T-helper 2 cell treated with Interferon-gamma antibody and Interleukin-4, amounts not matched to agents 5 μg/mL and 100 μg/mL, for 36 hours (primary cell): Measurements from ENCODE around the gene ALDH3A2.
"Not testable (repeated sequence)": the region's sequence is repeated elsewhere in the genome, so short reads cannot be mapped to it uniquely, and the experiment has no call there.

Experiments
- DNase-seq: peaks from one replicate; pipeline ENCODE4 v3.0.0; 2021; ENCODE audit warnings: low spot score
- H3K27ac Mint-ChIP-seq: one replicate; pipeline ENCODE4 v1.8.0; 2021; ENCODE audit warnings: mild to moderate bottlenecking, mixed read lengths
- H3K27me3 Mint-ChIP-seq: one replicate; pipeline ENCODE4 v1.8.0; 2021; ENCODE audit warnings: low read depth, mixed read lengths
- H3K36me3 Mint-ChIP-seq: one replicate; pipeline ENCODE4 v1.8.0; 2021; ENCODE audit warnings: low read depth, mixed read lengths
- H3K4me1 Mint-ChIP-seq: one replicate; pipeline ENCODE4 v1.8.0; 2021; ENCODE audit warnings: low read depth, mixed read lengths
- H3K4me3 Mint-ChIP-seq: one replicate; pipeline ENCODE4 v1.8.0; 2022; ENCODE audit warnings: mild to moderate bottlenecking, moderate library complexity, mixed read lengths
- H3K9me3 Mint-ChIP-seq: one replicate; pipeline ENCODE4 v1.8.0; 2021; ENCODE audit warnings: mixed read lengths

The ALDH3A2 gene

GRCh38 chr17:19656851-19657581 lies 8.5 kb downstream of the ALDH3A2 start:
- no peak overlapping the region for H3K27ac Mint-ChIP-seq
- H3K9me3 Mint-ChIP-seq = no peaks in the 10 kb centered on the region
- H3K4me1 Mint-ChIP-seq = no peaks in the 10 kb centered on the region
- H3K27me3 Mint-ChIP-seq = no peaks in the 10 kb centered on the region
- H3K36me3 Mint-ChIP-seq = peaks cover 28% of the 10 kb centered on the region
- DNase-seq = no peak
- H3K4me3 Mint-ChIP-seq = no peak overlapping the region

- no peak overlapping the region for H3K4me3 Mint-ChIP-seq
Measured at GRCh38 chr17:19659366-19660177, 11.0 kb downstream of the ALDH3A2 start.

GRCh38 chr17:19660219-19660870 lies 11.8 kb downstream of the ALDH3A2 start:
- Mint-ChIP-seq H3K4me3 (no peak overlapping the region), H3K36me3 (peaks cover 11% of the 10 kb centered on the region), H3K9me3 (no peaks in the 10 kb centered on the region), H3K27me3 (no peaks in the 10 kb centered on the region), H3K4me1 (no peaks in the 10 kb centered on the region), H3K27ac (no peak overlapping the region)
- DNase-seq = no peak

More at GRCh38 chr17:19659366-19660177, 11.0 kb downstream of the ALDH3A2 start:
- DNase-seq = no peak
- H3K9me3 Mint-ChIP-seq = no peaks in the 10 kb centered on the region
- H3K27ac Mint-ChIP-seq = no peak overlapping the region
- peaks cover 18% of the 10 kb centered on the region for H3K36me3 Mint-ChIP-seq
- no peaks in the 10 kb centered on the region for H3K27me3 Mint-ChIP-seq
- H3K4me1 Mint-ChIP-seq = no peaks in the 10 kb centered on the region

- H3K27me3 Mint-ChIP-seq = no peaks in the 10 kb centered on the region
- no peak for DNase-seq
- H3K9me3 Mint-ChIP-seq = no peaks in the 10 kb centered on the region
- H3K36me3 Mint-ChIP-seq = peaks cover 12% of the 10 kb centered on the region
- no peak overlapping the region for H3K4me3 Mint-ChIP-seq
- H3K27ac Mint-ChIP-seq = no peak overlapping the region
- no peaks in the 10 kb centered on the region for H3K4me1 Mint-ChIP-seq
Measured at GRCh38 chr17:19661121-19661520, 12.6 kb downstream of the ALDH3A2 start.

GRCh38 chr17:19663097-19663496 lies 14.5 kb downstream of the ALDH3A2 start:
- Mint-ChIP-seq H3K27me3 (no peaks in the 10 kb centered on the region), H3K4me3 (no peak overlapping the region), H3K27ac (no peak overlapping the region), H3K4me1 (no peaks in the 10 kb centered on the region), H3K36me3 (peaks cover 9% of the 10 kb centered on the region), H3K9me3 (no peaks in the 10 kb centered on the region)
- no peak for DNase-seq

- Mint-ChIP-seq H3K27ac (no peak overlapping the region), H3K4me3 (no peak overlapping the region), H3K27me3 (no peaks in the 10 kb centered on the region), H3K4me1 (no peaks in the 10 kb centered on the region), H3K9me3 (no peaks in the 10 kb centered on the region), H3K36me3 (peaks cover 7% of the 10 kb centered on the region)
- no peak for DNase-seq
Measured at GRCh38 chr17:19664136-19664820, 15.7 kb downstream of the ALDH3A2 start.

GRCh38 chr17:19664821-19665181 lies 16.2 kb downstream of the ALDH3A2 start:
- H3K36me3 Mint-ChIP-seq = peaks cover 7% of the 10 kb centered on the region
- no peak overlapping the region for H3K27ac Mint-ChIP-seq
- H3K9me3 Mint-ChIP-seq = no peaks in the 10 kb centered on the region
- no peaks in the 10 kb centered on the region for H3K27me3 Mint-ChIP-seq
- H3K4me3 Mint-ChIP-seq = no peak overlapping the region
- no peak for DNase-seq
- no peaks in the 10 kb centered on the region for H3K4me1 Mint-ChIP-seq

- H3K9me3 Mint-ChIP-seq, H3K27ac Mint-ChIP-seq, H3K36me3 Mint-ChIP-seq: not testable (repeated sequence)
Measured at GRCh38 chr17:19669680-19670079, 21.1 kb downstream of the ALDH3A2 start.

GRCh38 chr17:19670908-19671307 lies 22.4 kb downstream of the ALDH3A2 start:
- H3K4me3 Mint-ChIP-seq = no peak overlapping the region
- H3K27ac Mint-ChIP-seq = no peak overlapping the region
- no peak for DNase-seq
- H3K27me3 Mint-ChIP-seq = no peaks in the 10 kb centered on the region
- H3K9me3 Mint-ChIP-seq = no peaks in the 10 kb centered on the region
- no peaks in the 10 kb centered on the region for H3K4me1 Mint-ChIP-seq
- peaks cover 5% of the 10 kb centered on the region for H3K36me3 Mint-ChIP-seq

More at GRCh38 chr17:19669680-19670079, 21.1 kb downstream of the ALDH3A2 start:
- H3K4me1 Mint-ChIP-seq, DNase-seq, H3K4me3 Mint-ChIP-seq, H3K27me3 Mint-ChIP-seq: not testable (repeated sequence)

GRCh38 chr17:19671433-19671832 lies 22.9 kb downstream of the ALDH3A2 start:
- no peaks in the 10 kb centered on the region for H3K4me1 Mint-ChIP-seq
- H3K27ac Mint-ChIP-seq = no peak overlapping the region
- DNase-seq = no peak
- H3K9me3 Mint-ChIP-seq = no peaks in the 10 kb centered on the region
- peaks cover 6% of the 10 kb centered on the region for H3K36me3 Mint-ChIP-seq
- H3K4me3 Mint-ChIP-seq = no peak overlapping the region
- H3K27me3 Mint-ChIP-seq = no peaks in the 10 kb centered on the region

- Mint-ChIP-seq H3K4me1 (no peaks in the 10 kb centered on the region), H3K36me3 (peaks cover 6% of the 10 kb centered on the region), H3K9me3 (no peaks in the 10 kb centered on the region), H3K27ac (no peak overlapping the region), H3K4me3 (no peak overlapping the region), H3K27me3 (no peaks in the 10 kb centered on the region)
- DNase-seq = no peak
Measured at GRCh38 chr17:19672009-19672750, 23.6 kb downstream of the ALDH3A2 start.

- Mint-ChIP-seq H3K27ac (no peak overlapping the region), H3K4me3 (no peak overlapping the region), H3K9me3 (no peaks in the 10 kb centered on the region), H3K4me1 (no peaks in the 10 kb centered on the region), H3K27me3 (no peaks in the 10 kb centered on the region), H3K36me3 (peaks cover 6% of the 10 kb centered on the region)
- DNase-seq = no peak
Measured at GRCh38 chr17:19673623-19674022, 25.1 kb downstream of the ALDH3A2 start.

- H3K4me1 Mint-ChIP-seq = no peaks in the 10 kb centered on the region
- H3K27me3 Mint-ChIP-seq = no peaks in the 10 kb centered on the region
- no peak overlapping the region for H3K27ac Mint-ChIP-seq
- no peaks in the 10 kb centered on the region for H3K9me3 Mint-ChIP-seq
- DNase-seq = no peak
- no peak overlapping the region for H3K4me3 Mint-ChIP-seq
- peaks cover 4% of the 10 kb centered on the region for H3K36me3 Mint-ChIP-seq
Measured at GRCh38 chr17:19676896-19677295, 28.3 kb downstream of the ALDH3A2 start.
